Stimulated activated effector memory CD8-positive, alpha-beta T cell treated with anti-CD3 and anti-CD28 coated beads, Interleukin-12 subunit alpha, Interleukin-12 subunit beta, amount 100 ng/mL, for 72 hours (primary cell): Measurements from ENCODE around the gene ADAP1.

Source experiments
- ATAC-seq: fragments of 150-1000 bp; cut with Tn5 transposase; 2 replicates; pipeline ENCODE4 v1.10.0; 2021
- DNase-seq, 2 donors: peaks; one replicate each; pipeline ENCODE4 v3.0.0; 2021 to 2022; ENCODE audit warnings: low spot score in 2 of 2
- H3K27ac Mint-ChIP-seq: one replicate; pipeline ENCODE4 v1.8.0; 2022; ENCODE audit warnings: mild to moderate bottlenecking, mixed read lengths
- H3K36me3 Mint-ChIP-seq: one replicate; pipeline ENCODE4 v1.8.0; 2022; ENCODE audit warnings: mild to moderate bottlenecking, mixed read lengths
- H3K4me1 Mint-ChIP-seq: one replicate; pipeline ENCODE4 v1.8.0; 2022; ENCODE audit warnings: mixed read lengths
- H3K4me3 Mint-ChIP-seq: one replicate; pipeline ENCODE4 v1.8.0; 2022; ENCODE audit warnings: mild to moderate bottlenecking, mixed read lengths
- H3K9me3 Mint-ChIP-seq: one replicate; pipeline ENCODE4 v1.8.0; 2022; ENCODE audit warnings: mixed read lengths

ADAP1 gene

GRCh38 chr7:991729-992656 lies 37.5 kb upstream of the ADAP1 start:
- ATAC-seq, result no peak
- H3K4me3 Mint-ChIP-seq, result no peak overlapping the region
- no peaks in the 10 kb centered on the region for H3K36me3 Mint-ChIP-seq
- no peak overlapping the region for H3K27ac Mint-ChIP-seq
- H3K9me3 Mint-ChIP-seq, result no peaks in the 10 kb centered on the region
- H3K4me1 Mint-ChIP-seq, result peaks cover 8% of the 10 kb centered on the region
- DNase-seq, result no peak

- H3K36me3 Mint-ChIP-seq, result no peaks in the 10 kb centered on the region
- H3K4me1 Mint-ChIP-seq, result peaks cover 8% of the 10 kb centered on the region
- no peaks in the 10 kb centered on the region for H3K9me3 Mint-ChIP-seq
- DNase-seq, result no peak
- no peak overlapping the region for H3K27ac Mint-ChIP-seq
- H3K4me3 Mint-ChIP-seq, result no peak overlapping the region
- ATAC-seq, result no peak
Observed at GRCh38 chr7:990933-991728, 36.7 kb upstream of the ADAP1 start.

GRCh38 chr7:990352-990932 lies 36.0 kb upstream of the ADAP1 start:
- no peaks in the 10 kb centered on the region for H3K9me3 Mint-ChIP-seq
- H3K27ac Mint-ChIP-seq, result no peak overlapping the region
- no peak for ATAC-seq
- peaks cover 8% of the 10 kb centered on the region for H3K4me1 Mint-ChIP-seq
- no peaks in the 10 kb centered on the region for H3K36me3 Mint-ChIP-seq
- no peak overlapping the region for H3K4me3 Mint-ChIP-seq
- DNase-seq, result no peak

- no peaks in the 10 kb centered on the region for H3K36me3 Mint-ChIP-seq
- no peak overlapping the region for H3K27ac Mint-ChIP-seq
- ATAC-seq, result no peak
- no peak overlapping the region for H3K4me3 Mint-ChIP-seq
- no peak for DNase-seq
- H3K4me1 Mint-ChIP-seq, result peaks cover 8% of the 10 kb centered on the region
- H3K9me3 Mint-ChIP-seq, result no peaks in the 10 kb centered on the region
Observed at GRCh38 chr7:988963-989529, 34.6 kb upstream of the ADAP1 start.

GRCh38 chr7:988426-988911 lies 34.0 kb upstream of the ADAP1 start:
- no peak for DNase-seq
- H3K9me3 Mint-ChIP-seq, result no peaks in the 10 kb centered on the region
- H3K36me3 Mint-ChIP-seq, result no peaks in the 10 kb centered on the region
- H3K4me3 Mint-ChIP-seq, result no peak overlapping the region
- ATAC-seq, result no peak
- H3K27ac Mint-ChIP-seq, result no peak overlapping the region
- H3K4me1 Mint-ChIP-seq, result peaks cover 8% of the 10 kb centered on the region

GRCh38 chr7:987909-988308 lies 33.4 kb upstream of the ADAP1 start:
- Mint-ChIP-seq H3K4me3 (no peak overlapping the region), H3K36me3 (no peaks in the 10 kb centered on the region), H3K9me3 (no peaks in the 10 kb centered on the region), H3K27ac (no peak overlapping the region), H3K4me1 (peaks cover 2% of the 10 kb centered on the region)
- ATAC-seq (no peak), DNase-seq (no peak)

- no peak overlapping the region for H3K27ac Mint-ChIP-seq
- ATAC-seq (no peak), DNase-seq (no peak)
- no peaks in the 10 kb centered on the region for H3K9me3 Mint-ChIP-seq
- H3K4me3 Mint-ChIP-seq, result no peak overlapping the region
- no peaks in the 10 kb centered on the region for H3K4me1 Mint-ChIP-seq
- no peaks in the 10 kb centered on the region for H3K36me3 Mint-ChIP-seq
Observed at GRCh38 chr7:986766-987751, 32.6 kb upstream of the ADAP1 start.

GRCh38 chr7:985915-986741 lies 31.6 kb upstream of the ADAP1 start:
- Mint-ChIP-seq H3K36me3 (no peaks in the 10 kb centered on the region), H3K27ac (no peak overlapping the region), H3K4me1 (no peaks in the 10 kb centered on the region), H3K4me3 (no peak overlapping the region), H3K9me3 (no peaks in the 10 kb centered on the region)
- ATAC-seq, result peak; percentile 8
- DNase-seq, result no peak

- no peak overlapping the region for H3K4me3 Mint-ChIP-seq
- no peaks in the 10 kb centered on the region for H3K9me3 Mint-ChIP-seq
- H3K4me1 Mint-ChIP-seq, result no peaks in the 10 kb centered on the region
- no peaks in the 10 kb centered on the region for H3K36me3 Mint-ChIP-seq
- no peak for ATAC-seq
- H3K27ac Mint-ChIP-seq, result no peak overlapping the region
- no peak for DNase-seq
Observed at GRCh38 chr7:985127-985416, 30.6 kb upstream of the ADAP1 start.

- DNase-seq, result no peak
- Mint-ChIP-seq H3K36me3 (no peaks in the 10 kb centered on the region), H3K27ac (no peak overlapping the region), H3K9me3 (no peaks in the 10 kb centered on the region), H3K4me1 (no peaks in the 10 kb centered on the region), H3K4me3 (no peak overlapping the region)
- ATAC-seq, result no peak
Observed at GRCh38 chr7:984361-985126, 30.1 kb upstream of the ADAP1 start.

GRCh38 chr7:983616-984071 lies 29.2 kb upstream of the ADAP1 start:
- Mint-ChIP-seq H3K36me3 (no peaks in the 10 kb centered on the region), H3K27ac (no peak overlapping the region), H3K4me1 (no peaks in the 10 kb centered on the region), H3K9me3 (no peaks in the 10 kb centered on the region), H3K4me3 (no peak overlapping the region)
- DNase-seq (no peak), ATAC-seq (no peak)

- no peaks in the 10 kb centered on the region for H3K36me3 Mint-ChIP-seq
- no peak within 1 kb of the TSS for H3K27ac Mint-ChIP-seq
- no peaks in the 10 kb centered on the region for H3K4me1 Mint-ChIP-seq
- DNase-seq (no peak), ATAC-seq (no peak)
- no peak within 1 kb of the TSS for H3K4me3 Mint-ChIP-seq
- no peaks in the 10 kb centered on the region for H3K9me3 Mint-ChIP-seq
Observed at GRCh38 chr7:983004-983615, 28.6 kb upstream of the ADAP1 start, which contains the start of gene CYP2W1. Gene CYP2W1, plus strand, starts transcription at chr7:983181. Its CDS starts 31 bp downstream, at chr7:983212.

GRCh38 chr7:982511-983003 lies 28.1 kb upstream of the ADAP1 start:
- Mint-ChIP-seq H3K27ac (no peak overlapping the region), H3K4me3 (no peak overlapping the region)
- no peak for ATAC-seq

More at GRCh38 chr7:982511-983003, 28.1 kb upstream of the ADAP1 start:
- H3K4me1 Mint-ChIP-seq, result no peaks in the 10 kb centered on the region
- H3K9me3 Mint-ChIP-seq, result no peaks in the 10 kb centered on the region
- no peak for DNase-seq
- no peaks in the 10 kb centered on the region for H3K36me3 Mint-ChIP-seq
